IMR-90 (cell line): ENCODE data around the gene ZNF19. TPM values are rescaled to one million over a fixed set of nuclear protein-coding genes. Genes with fewer than 3 reads are reported as not detected.

ENCODE experiments used
- ATAC-seq: fragments of 200-7000 bp; cut with Tn5 transposase; 2 replicates; pipeline ENCODE4 v1.9.1; 2020; ENCODE audit warnings: low read depth, mild to moderate bottlenecking, moderate library complexity
- BruUV-seq: library from RNA; stranded (reverse); fragments of 400-500 nt; replicated peaks from 2 replicates; lab custom pipeline; 2021; lab: Mats Ljungman, UMichigan
- CTCF ChIA-PET: fragments of 300-600 bp; formaldehyde crosslinking; extraction: SDS; loops from one replicate; lab custom pipeline; 2021; ENCODE audit warnings: antibody characterized with exemption; lab: Yijun Ruan, JAX
- POLR2A ChIA-PET: fragments of 300-600 bp; sonication (Branson Sonifier 250); formaldehyde crosslinking; loops from one replicate; lab custom pipeline; 2022; ENCODE audit warnings: antibody characterized with exemption; ENCODE audit not compliant: unreplicated experiment; lab: Charles Lee
- DNase-seq: peaks from one replicate; pipeline ENCODE4 v3.0.0; 2013
- H2AFZ ChIP-seq: replicated peaks from 2 replicates; pipeline ENCODE3; 2013; ENCODE audit warnings: low read length, mild to moderate bottlenecking; ENCODE audit not compliant: poor library complexity
- H2AK5ac ChIP-seq: 2 replicates; pipeline ENCODE4 v1.6.1; 2013; ENCODE audit warnings: low read depth, low read length, inconsistent platforms
- H2AK9ac ChIP-seq: replicated peaks from 2 replicates; pipeline ENCODE3; 2013; ENCODE audit warnings: mild to moderate bottlenecking, low read depth, low read length, moderate library complexity; ENCODE audit not compliant: poor library complexity
- H2BK120ac ChIP-seq: 2 replicates; pipeline ENCODE4 v1.6.1; 2013; ENCODE audit warnings: low read depth, low read length, inconsistent platforms
- H2BK15ac ChIP-seq: 3 replicates; pipeline ENCODE4 v1.6.1; 2013; ENCODE audit warnings: low read depth, low read length, inconsistent platforms
- H2BK20ac ChIP-seq: 2 replicates; pipeline ENCODE4 v1.6.1; 2013; ENCODE audit warnings: low read depth, mild to moderate bottlenecking, inconsistent platforms, low read length, moderate library complexity
- H2BK5ac ChIP-seq: 2 replicates; pipeline ENCODE4 v1.6.1; 2013; ENCODE audit warnings: mild to moderate bottlenecking, low read depth, low read length, inconsistent platforms; ENCODE audit not compliant: poor library complexity, severe bottlenecking
- H3K14ac ChIP-seq: replicated peaks from 2 replicates; pipeline ENCODE4 v1.6.1; 2013; ENCODE audit warnings: low read depth, low read length, inconsistent platforms
- H3K18ac ChIP-seq: 2 replicates; pipeline ENCODE4 v1.6.1; 2013; ENCODE audit warnings: low read depth, low read length, control low read depth
- H3K23ac ChIP-seq: 2 replicates; pipeline ENCODE4 v1.6.1; 2013; ENCODE audit warnings: low read depth, low read length, inconsistent platforms
- H3K27ac ChIP-seq: 2 replicates; pipeline ENCODE4 v1.5.1; 2013; ENCODE audit warnings: mild to moderate bottlenecking, control low read depth, low read length; ENCODE audit not compliant: insufficient read depth
- H3K27me3 ChIP-seq: 2 replicates; pipeline ENCODE4 v1.6.1; 2013; ENCODE audit warnings: low read length; ENCODE audit not compliant: control insufficient read depth, insufficient read depth
- H3K36me3 ChIP-seq: 2 replicates; pipeline ENCODE4 v1.6.1; 2013; ENCODE audit warnings: low read length, mixed read lengths; ENCODE audit not compliant: control insufficient read depth, insufficient read depth
- H3K4ac ChIP-seq: 2 replicates; pipeline ENCODE4 v1.6.1; 2013; ENCODE audit warnings: low read depth, low read length, inconsistent platforms
- H3K4me1 ChIP-seq: 2 replicates; pipeline ENCODE4 v1.6.1; 2013; ENCODE audit warnings: low read length, mixed read lengths; ENCODE audit not compliant: control insufficient read depth, insufficient read depth
- H3K4me2 ChIP-seq: 2 replicates; pipeline ENCODE4 v1.6.1; 2013; ENCODE audit warnings: low read depth, mild to moderate bottlenecking, control low read depth, low read length, moderate library complexity
- H3K4me3 ChIP-seq: 2 replicates; pipeline ENCODE4 v1.5.1; 2013; ENCODE audit warnings: low read depth, mild to moderate bottlenecking, control low read depth, low read length, moderate library complexity; ENCODE audit not compliant: insufficient read depth
- H3K56ac ChIP-seq: 2 replicates; pipeline ENCODE4 v1.6.1; 2013; ENCODE audit warnings: low read length, inconsistent platforms; ENCODE audit not compliant: insufficient read depth; ENCODE audit errors: extremely low read depth
- H3K79me1 ChIP-seq, 2 experiments: 2 replicates each; pipeline ENCODE4 v1.6.1; 2013; ENCODE audit warnings: low read length in 2 of 2, inconsistent platforms in 1 of 2, low read depth in 1 of 2
- H3K9ac ChIP-seq: 2 replicates; pipeline ENCODE4 v1.6.1; 2013; ENCODE audit warnings: low read depth, low read length, control low read depth
- H3K9me1 ChIP-seq: 2 replicates; pipeline ENCODE4 v1.6.1; 2013; ENCODE audit warnings: low read length, inconsistent platforms; ENCODE audit not compliant: insufficient read depth
- H3K9me3 ChIP-seq: 2 replicates; pipeline ENCODE4 v1.6.1; 2013; ENCODE audit warnings: low read length; ENCODE audit not compliant: control insufficient read depth, insufficient read depth
- H4K20me1 ChIP-seq: 2 replicates; pipeline ENCODE4 v1.6.1; 2013; ENCODE audit warnings: low read length, inconsistent platforms; ENCODE audit not compliant: insufficient read depth
- H4K5ac ChIP-seq: 2 replicates; pipeline ENCODE4 v1.6.1; 2013; ENCODE audit warnings: mild to moderate bottlenecking, low read depth, low read length, control low read depth
- H4K8ac ChIP-seq, 2 experiments: 2 replicates each; pipeline ENCODE4 v1.6.1; 2013; ENCODE audit warnings: low read depth in 2 of 2, low read length in 2 of 2, control low read depth in 1 of 2, inconsistent platforms in 1 of 2
- H4K91ac ChIP-seq: 2 replicates; pipeline ENCODE4 v1.6.1; 2013; ENCODE audit warnings: low read depth, low read length, inconsistent platforms; ENCODE audit not compliant: insufficient read depth
- CHD1 ChIP-seq: IDR thresholded peaks from 2 replicates; pipeline ENCODE4 v1.6.1; 2012; ENCODE audit warnings: low read depth, low read length, improper control_type of control experiment
- ELK1 ChIP-seq: fragments of 150-350 bp; IDR thresholded peaks from 2 replicates; pipeline ENCODE4 v1.6.1; 2016; ENCODE audit warnings: low read depth, mild to moderate bottlenecking, low read length, moderate library complexity, borderline replicate concordance
- MXI1 ChIP-seq: IDR thresholded peaks from 2 replicates; pipeline ENCODE4 v1.6.1; 2012; ENCODE audit warnings: low read depth, mild to moderate bottlenecking, low read length, moderate library complexity, borderline replicate concordance
- WGBS, 2 experiments: methylation state at CpG; one replicate each; pipeline versions ENCODE4 v1.1.5 to v1.1.7; 2013; ENCODE audit warnings: missing lambda C conversion rate in 2 of 2; ENCODE audit not compliant: insufficient read length in 1 of 2; ENCODE audit errors: extremely low coverage in 2 of 2; 5-methylcytosine and 5-hydroxymethylcytosine counted together
- dilution Hi-C: fragments of 300-500 bp; cut with HindIII; formaldehyde crosslinking; loops from one replicate; pipeline ENCODE4 v1.14.3; 2018; ENCODE audit warnings: low sequenced_read_pairs; ENCODE audit not compliant: unreplicated experiment
- in situ Hi-C: fragments of 300-500 bp; cut with MboI; formaldehyde crosslinking; loops from 3 replicates; pipeline ENCODE4 v1.14.3; 2019; ENCODE audit warnings: low sequenced_read_pairs, inconsistent platforms, mixed read lengths
- intact Hi-C: fragments of 100-400 bp; cut with micrococcal nuclease; formaldehyde crosslinking; loops from 2 replicates; pipeline ENCODE4 v1.10.0; 2022
- polyA plus RNA-seq, 3 experiments: library from polyadenylated mRNA; depleted of rRNA; stranded (reverse); fragments of >200 nt; gene quantifications; 2 replicates each; pipeline ENCODE4 v1.2.3, GENCODE V29; 2012; ENCODE audit warnings: low replicate concordance in 1 of 3
- total RNA-seq: library from RNA; depleted of rRNA; stranded (reverse); fragments of >200 nt; gene quantifications from 2 replicates; pipeline ENCODE4 v1.2.3, GENCODE V29; 2012

Gene ZNF19
- total and polyA plus RNA-seq, 2 of the 4 experiments (the other 2 are of a cell fraction): 0.89 to 2.9 TPM

- intact Hi-C loops (no loop called here), in situ Hi-C loops (no loop called here), dilution Hi-C loops (no loop called here)
- H2BK120ac ChIP-seq: no peak overlapping the region
- ATAC-seq (no peak), DNase-seq (no peak)
- peaks cover 3% of the 10 kb centered on the region; the same call in 1 of the 2 replicates for H3K4me1 ChIP-seq
- H2AK9ac ChIP-seq: no peak overlapping the region
- H3K27me3 ChIP-seq: no peaks in the 10 kb centered on the region
- no CpG with 5 or more reads among the region's 2 CpGs for WGBS, 2 experiments
- H3K56ac ChIP-seq: no peak overlapping the region
- H3K27ac ChIP-seq: no peak overlapping the region
- no peaks in the 10 kb centered on the region; a peak in 1 of 4 replicates for H3K79me1 ChIP-seq
- TF ChIP-seq MXI1 (no peak), ELK1 (no peak), CHD1 (no peak)
- no peak overlapping the region for H3K18ac ChIP-seq
- H4K91ac ChIP-seq: no peak overlapping the region
- H3K14ac ChIP-seq: no peak overlapping the region
- no peak overlapping the region for H3K4ac ChIP-seq
- no peak overlapping the region for H3K23ac ChIP-seq
- peaks cover 9% of the 10 kb centered on the region; the same call in 1 of the 2 replicates for H3K36me3 ChIP-seq
- peaks cover 5% of the 10 kb centered on the region; the same call in 1 of the 2 replicates for H3K9me3 ChIP-seq
- no peaks in the 10 kb centered on the region for H3K9me1 ChIP-seq
- no peak overlapping the region for H2BK15ac ChIP-seq
- H3K4me3 ChIP-seq: no peak overlapping the region
- H4K8ac ChIP-seq: no peak overlapping the region
- POLR2A ChIA-PET: no interaction called here
- H4K5ac ChIP-seq: no peak overlapping the region
- no peaks in the 10 kb centered on the region; the same call in 1 of the 2 replicates for H4K20me1 ChIP-seq
- no peak overlapping the region for H3K9ac ChIP-seq
- H2BK5ac ChIP-seq: no peak overlapping the region
- no peak overlapping the region for H2AK5ac ChIP-seq
- H2AFZ ChIP-seq: no peak overlapping the region
- CTCF ChIA-PET: no interaction called here
- no peak overlapping the region for H3K4me2 ChIP-seq
- H2BK20ac ChIP-seq: no peak overlapping the region
- BruUV-seq: no TSS peak
These were observed 17.1 kb downstream of the ZNF19 start for GRCh38 chr16:71472051-71472450.
